ENCODE results near the gene HDAC2.

DNA sequence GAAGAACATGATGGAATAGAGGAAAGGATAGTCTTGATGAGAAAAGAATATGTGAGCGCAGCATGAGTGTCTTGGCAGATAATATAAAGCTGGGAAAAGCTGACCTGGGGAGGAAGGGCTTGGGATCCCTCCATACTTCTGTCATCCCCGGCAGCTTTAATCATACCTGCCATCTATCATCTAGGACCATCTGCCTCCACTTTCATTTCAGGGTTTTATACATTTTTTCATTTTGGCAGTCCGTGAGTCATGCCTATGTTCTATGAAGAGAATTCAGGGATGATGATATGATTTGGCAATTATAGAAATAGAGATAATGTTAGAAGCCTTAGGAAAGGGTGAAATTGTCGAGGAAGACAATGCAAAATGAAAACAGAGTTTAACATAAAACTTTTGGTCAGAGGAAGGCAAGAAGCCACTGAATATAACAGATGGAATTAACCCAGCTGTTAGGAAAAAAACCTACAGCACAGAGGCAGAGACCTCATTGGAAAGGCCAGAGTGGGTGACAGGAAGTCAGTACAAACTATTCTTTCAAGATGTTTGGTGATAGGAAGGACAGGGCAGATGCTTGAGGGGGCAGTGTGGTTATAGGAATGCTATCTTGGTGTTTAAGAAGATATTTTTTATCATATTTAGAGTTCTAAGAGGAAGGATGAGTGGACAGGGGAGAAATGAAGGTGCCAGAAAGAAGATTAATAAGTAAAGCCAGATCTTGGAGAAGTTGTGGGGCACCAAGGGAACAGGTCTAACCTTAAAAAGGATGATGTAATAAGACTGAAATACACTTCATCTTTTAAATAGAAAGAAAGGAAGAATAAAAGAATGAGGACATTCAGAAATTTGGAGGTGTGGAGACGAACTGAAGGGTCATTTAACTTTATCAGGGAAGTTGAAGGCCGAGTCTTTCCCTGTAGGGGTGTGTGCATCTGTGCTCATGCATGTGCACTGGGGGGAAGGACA, 76.0 kb downstream of the HDAC2 start:
- no peak for TF ChIP-seq POLR2A (IDR thresholded peaks at IDR 0.05)
- TF ChIP-seq, protein P1, sequence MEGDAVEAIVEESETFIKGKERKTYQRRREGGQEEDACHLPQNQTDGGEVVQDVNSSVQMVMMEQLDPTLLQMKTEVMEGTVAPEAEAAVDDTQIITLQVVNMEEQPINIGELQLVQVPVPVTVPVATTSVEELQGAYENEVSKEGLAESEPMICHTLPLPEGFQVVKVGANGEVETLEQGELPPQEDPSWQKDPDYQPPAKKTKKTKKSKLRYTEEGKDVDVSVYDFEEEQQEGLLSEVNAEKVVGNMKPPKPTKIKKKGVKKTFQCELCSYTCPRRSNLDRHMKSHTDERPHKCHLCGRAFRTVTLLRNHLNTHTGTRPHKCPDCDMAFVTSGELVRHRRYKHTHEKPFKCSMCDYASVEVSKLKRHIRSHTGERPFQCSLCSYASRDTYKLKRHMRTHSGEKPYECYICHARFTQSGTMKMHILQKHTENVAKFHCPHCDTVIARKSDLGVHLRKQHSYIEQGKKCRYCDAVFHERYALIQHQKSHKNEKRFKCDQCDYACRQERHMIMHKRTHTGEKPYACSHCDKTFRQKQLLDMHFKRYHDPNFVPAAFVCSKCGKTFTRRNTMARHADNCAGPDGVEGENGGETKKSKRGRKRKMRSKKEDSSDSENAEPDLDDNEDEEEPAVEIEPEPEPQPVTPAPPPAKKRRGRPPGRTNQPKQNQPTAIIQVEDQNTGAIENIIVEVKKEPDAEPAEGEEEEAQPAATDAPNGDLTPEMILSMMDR (IDR thresholded peaks at IDR 0.05): no peak

All from adrenal gland (tissue), 5 donors.